GM18505 (cell line): ENCODE measurements around the gene POFUT2.

Experiments
- ATAC-seq: cut with Tn5 transposase; IDR thresholded peaks from one replicate; pipeline ENCODE4 v1.9.1; 2021; ENCODE audit not compliant: unreplicated experiment
- POLR2A ChIP-seq: IDR thresholded peaks from 4 replicates; pipeline ENCODE4 v1.6.1; 2011; ENCODE audit warnings: borderline replicate concordance; ENCODE audit not compliant: insufficient read depth, insufficient read length; ENCODE audit errors: extremely low read depth

Gene POFUT2

GRCh38 chr21:45330851-45331261, 43.2 kb upstream of the POFUT2 start:
- TF ChIP-seq POLR2A: no peak
- no peak for ATAC-seq

GRCh38 chr21:45330075-45330781, 42.5 kb upstream of the POFUT2 start:
- TF ChIP-seq POLR2A: no peak
- ATAC-seq: no peak

- TF ChIP-seq POLR2A: no peak
- no peak for ATAC-seq
These were observed 41.8 kb upstream of the POFUT2 start for GRCh38 chr21:45329261-45330074.

- TF ChIP-seq POLR2A: no peak
These were observed 40.8 kb upstream of the POFUT2 start for GRCh38 chr21:45328198-45329091.

GRCh38 chr21:45327441-45328197, 39.9 kb upstream of the POFUT2 start:
- TF ChIP-seq POLR2A: no peak
- ATAC-seq: no peak

More at GRCh38 chr21:45328198-45329091, 40.8 kb upstream of the POFUT2 start:
- ATAC-seq: no peak

- no peak for TF ChIP-seq POLR2A
- no peak for ATAC-seq
These were observed 39.3 kb upstream of the POFUT2 start for GRCh38 chr21:45326891-45327440.

GRCh38 chr21:45326169-45326851, 38.6 kb upstream of the POFUT2 start:
- ATAC-seq: no peak
- no peak for TF ChIP-seq POLR2A

GRCh38 chr21:45325206-45326168, 37.8 kb upstream of the POFUT2 start:
- ATAC-seq: no peak

GRCh38 chr21:45324489-45325205, 37.0 kb upstream of the POFUT2 start:
- no peak for ATAC-seq
- no peak for TF ChIP-seq POLR2A

More at GRCh38 chr21:45325206-45326168, 37.8 kb upstream of the POFUT2 start:
- TF ChIP-seq POLR2A: no peak

GRCh38 chr21:45323487-45324311, 36.0 kb upstream of the POFUT2 start:
- ATAC-seq: no peak
- TF ChIP-seq POLR2A: no peak

- no peak for TF ChIP-seq POLR2A
- no peak for ATAC-seq
These were observed 35.3 kb upstream of the POFUT2 start for GRCh38 chr21:45322960-45323461.
